Stimulated activated CD8-positive, alpha-beta memory T cell treated with anti-CD3 and anti-CD28 coated beads, Interleukin-12 subunit alpha, Interleukin-12 subunit beta, amount 100 ng/mL, for 4 hours (primary cell): ENCODE data around the gene VPS16.

Experiments
- DNase-seq: peaks from one replicate; pipeline ENCODE4 v3.0.0-alpha.2; 2020; ENCODE audit warnings: low read depth

The VPS16 gene

DNA sequence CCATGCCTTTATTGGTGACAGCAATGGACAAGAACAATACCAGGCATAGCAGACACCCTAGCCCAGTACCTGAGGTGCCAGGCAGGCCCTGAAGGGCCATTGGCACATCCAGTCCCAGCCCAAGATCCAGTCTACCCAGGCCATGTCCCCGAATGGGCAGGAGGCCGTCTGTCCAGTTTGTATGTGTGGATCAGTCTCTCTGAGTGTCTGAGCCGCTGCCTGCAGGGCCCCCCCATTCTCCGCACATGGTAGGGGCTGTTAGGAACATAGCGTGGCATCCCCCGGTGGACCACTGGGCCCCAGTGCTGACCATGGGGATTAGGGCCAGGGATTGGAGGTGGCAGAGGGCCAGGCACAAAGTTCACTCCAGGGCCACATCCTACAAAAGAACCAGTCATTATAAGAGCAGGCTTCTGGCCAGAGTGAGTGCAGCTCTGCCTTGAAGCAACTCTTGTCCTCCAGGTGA is 5.2 kb upstream of the VPS16 start:
- DNase-seq: no peak

DNA sequence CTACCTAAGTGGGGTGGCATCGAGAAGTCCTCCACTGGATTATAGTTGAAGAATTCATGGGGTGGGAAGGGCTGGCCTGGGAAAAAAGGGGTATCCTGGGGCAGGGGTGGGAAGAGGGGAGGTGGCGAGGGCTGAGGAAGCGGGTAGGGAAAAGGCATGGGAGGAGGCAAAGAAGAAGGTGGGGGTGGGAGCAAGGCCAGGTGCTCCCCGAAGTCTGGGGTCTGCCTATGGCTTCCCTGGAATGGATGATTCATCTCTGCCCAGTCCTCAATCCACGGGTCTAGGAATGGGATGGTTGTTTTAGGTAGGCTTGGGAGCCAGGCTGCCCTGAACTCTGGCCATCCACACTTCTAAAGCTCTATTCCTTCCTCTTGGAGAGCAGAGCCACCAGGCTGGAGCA is 4.5 kb upstream of the VPS16 start:
- DNase-seq: no peak

DNA sequence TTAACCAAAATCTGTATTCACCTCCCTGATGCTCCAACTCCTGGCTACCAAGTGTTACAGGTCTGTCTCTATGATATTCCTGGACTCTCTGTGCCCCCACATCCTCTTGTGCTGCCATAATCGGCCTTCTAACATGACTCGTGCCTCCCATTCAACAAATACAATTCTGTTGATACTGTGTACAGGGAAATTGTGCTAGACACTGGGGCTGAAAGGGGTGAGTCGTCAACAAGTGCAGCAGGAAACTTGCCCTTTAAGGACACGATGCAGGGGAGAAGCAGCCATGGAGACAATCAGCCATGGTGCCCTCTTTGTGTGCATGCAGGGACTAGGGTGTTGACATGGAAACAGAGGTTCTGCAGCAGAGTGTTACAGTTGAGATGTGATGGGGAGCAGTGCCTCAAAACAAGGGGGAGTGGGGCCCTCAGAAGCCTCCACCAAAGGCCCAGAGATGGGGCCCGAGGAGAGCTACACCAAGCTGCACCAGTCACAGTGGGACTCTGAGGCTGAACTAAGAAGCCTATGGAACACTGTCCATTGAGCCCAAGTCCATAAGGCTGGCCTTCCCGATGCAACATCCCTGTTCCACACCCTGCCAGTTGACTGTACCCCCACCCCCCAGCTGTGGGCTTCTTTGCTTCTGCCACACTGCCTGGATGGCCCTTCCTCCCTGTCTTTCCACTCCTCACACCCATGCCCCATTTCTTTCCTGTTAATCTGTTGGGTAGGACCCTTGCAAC is 3.2 kb upstream of the VPS16 start:
- no peak for DNase-seq

DNA sequence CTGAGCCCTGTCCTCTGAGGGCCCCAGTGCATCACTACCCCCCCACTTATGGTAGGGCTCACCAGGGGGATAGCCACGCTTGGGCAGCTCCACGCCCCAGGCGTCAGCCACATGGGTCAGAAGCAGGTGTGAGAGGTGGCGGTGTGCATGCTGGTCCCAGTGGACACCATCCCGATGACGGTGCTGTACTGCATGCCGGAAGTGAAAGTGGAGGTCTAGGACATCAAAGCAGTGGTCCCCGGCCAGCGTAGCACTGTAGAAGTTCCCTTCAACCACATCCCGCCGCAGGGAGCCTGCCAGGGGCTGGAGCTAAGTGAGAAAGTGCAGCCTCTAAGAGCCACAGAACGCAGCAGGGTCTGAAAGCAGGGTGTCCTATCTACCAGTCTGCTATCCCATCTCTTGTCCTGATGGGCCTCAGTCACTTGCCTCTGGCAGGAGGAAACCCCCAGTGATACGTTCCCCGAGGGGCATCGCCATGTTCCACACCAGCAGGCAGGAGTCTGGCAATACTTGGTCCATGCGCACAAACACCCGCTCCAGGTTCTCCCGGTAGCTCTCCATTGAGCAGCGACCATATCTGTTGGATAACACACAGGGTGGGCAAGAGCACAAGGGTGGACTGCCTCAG is 2.3 kb upstream of the VPS16 start:
- no peak for DNase-seq

DNA sequence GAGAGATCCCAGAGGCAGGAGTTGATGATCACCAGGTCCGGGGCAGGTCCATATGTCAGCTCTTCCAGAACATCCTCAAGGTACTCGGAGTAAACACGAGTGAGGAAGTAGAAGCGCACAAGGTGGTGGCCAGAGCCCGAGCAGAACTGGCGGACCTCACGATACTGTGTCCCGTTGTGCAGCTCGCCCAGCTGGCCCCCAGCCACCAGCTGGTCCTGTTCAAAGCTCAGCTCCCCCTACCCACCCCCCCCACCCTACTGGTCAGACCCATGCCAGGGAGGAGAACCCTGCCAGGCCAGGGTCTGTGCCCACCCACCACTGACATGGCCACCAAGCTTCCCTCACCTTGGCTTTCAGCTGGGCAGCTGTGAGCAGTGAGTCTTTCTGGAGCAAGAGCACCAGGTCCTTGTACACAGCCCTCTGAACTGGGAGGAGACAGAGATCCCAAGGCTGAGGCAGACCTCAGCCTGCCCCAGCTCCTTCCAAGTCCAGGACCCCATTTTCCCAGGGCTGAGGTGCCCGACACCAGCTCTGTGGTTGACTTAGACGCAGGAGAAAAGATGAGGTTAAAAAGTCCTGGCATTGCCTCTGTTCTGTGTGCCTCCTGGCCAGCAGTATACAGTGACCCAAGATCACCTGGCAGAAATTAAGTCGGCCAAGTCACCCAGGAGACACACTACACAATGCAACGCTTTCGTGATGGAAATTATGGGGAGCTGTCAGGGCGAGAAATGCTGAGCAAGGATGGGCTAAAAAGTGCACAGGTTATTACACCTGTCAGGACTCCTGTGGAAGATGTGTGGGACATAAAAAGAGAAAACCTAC is 1.5 kb upstream of the VPS16 start:
- DNase-seq: no peak

DNA sequence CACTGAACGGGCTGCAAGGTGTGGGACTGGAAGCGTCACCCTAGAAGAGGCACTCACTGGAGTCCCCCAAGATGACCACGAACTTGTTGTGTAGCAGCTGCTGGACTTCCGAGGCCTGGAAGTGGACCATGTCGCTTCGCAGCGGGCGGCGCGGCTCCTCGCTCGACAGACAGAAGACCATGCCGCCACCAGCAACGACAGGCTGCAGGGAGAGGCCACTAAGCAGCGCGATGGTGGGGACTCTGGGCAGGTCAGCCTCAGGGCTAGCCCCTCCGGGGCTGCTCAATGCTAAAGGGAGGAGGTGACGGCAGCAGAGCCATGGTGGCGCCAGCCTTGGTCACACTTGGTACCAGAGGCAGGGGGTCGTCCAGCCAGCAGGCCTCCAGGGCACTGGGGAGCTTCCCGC is 810 bp upstream of the VPS16 start:
- no peak for DNase-seq

DNA sequence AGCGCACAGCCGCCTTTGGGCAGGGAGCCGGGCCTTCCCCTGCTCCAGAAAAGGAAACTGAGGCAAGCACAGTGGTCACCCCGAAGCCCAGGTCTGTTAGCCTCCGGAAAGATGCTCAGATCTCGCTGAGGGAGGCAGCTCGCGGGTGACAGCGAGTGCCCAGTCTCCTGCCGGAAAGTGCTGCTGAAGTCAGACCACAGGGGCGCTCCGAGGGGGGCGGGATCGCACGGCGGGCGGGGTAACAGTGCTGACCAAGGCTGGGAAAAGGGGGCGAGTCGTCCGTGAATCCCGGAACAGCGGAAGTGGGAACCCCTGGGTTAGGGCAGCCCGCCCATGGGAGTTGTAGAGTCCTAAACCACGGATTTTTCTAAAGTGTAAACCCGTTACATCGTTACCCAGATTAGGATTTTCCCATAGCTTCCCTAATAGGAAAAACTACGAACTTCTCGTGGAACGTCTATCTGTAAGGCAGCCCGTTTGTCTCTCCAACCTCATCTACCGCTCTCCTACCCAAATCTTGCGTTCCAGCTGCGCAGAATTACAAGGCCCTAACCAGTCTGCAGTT is 504 bp downstream of the VPS16 start:
- no peak for DNase-seq

DNA sequence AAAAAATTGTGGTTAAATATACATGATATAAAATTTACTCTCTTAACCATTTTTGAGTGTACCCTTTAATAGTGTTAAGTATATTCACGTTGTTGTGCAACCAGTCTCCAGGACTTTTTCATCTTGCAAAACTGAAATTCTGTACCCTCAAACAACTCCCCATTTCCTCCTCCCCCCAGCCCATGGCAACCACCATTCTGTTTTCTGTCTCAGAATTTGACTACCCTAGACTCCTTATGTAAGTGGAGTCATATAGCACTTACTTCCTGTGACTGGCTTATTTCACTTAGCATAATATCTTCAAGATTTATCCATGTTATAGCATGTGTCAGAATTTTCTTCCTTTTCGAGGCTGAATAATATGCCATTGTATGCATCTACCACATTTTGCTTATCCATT is 5.1 kb downstream of the VPS16 start:
- DNase-seq: no peak

DNA sequence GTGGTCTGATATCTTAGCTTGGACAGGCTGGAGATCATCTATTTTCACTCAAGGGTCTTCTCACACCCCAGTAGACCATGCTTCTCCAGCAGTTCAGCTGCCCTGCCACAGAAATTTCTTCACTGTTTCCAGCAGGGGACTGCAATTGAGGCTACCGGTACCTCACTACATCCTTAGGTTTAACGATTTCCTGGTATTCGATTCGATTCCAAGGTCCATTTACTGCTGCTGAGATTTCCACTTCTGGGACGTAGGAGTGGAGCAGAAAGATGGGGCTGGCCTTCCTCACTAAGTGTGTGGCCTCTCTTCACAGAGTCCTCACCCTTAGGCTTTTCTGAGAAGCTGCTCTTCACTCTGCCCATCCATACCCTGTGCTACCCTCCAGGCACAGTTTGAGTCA is 6.2 kb downstream of the VPS16 start:
- no peak for DNase-seq

DNA sequence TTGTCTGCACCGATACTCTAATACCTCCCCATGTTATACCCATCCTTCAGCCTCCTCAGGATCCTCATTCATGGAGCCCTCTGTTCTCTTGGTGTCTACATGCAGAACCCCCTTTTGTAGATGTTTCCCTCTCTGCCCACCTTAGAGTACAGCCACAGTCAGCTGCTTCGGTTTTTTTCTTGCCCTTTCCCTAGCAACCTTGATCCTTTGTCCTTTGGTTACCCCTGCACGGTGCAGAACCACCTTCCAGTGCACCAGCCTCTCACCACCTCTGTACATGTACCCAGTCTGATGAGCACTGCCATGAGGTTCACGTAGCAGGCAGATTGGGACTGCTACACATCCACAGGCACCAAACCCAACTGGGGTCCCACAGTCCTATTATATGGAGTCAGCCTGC is 7.3 kb downstream of the VPS16 start:
- DNase-seq: no peak

DNA sequence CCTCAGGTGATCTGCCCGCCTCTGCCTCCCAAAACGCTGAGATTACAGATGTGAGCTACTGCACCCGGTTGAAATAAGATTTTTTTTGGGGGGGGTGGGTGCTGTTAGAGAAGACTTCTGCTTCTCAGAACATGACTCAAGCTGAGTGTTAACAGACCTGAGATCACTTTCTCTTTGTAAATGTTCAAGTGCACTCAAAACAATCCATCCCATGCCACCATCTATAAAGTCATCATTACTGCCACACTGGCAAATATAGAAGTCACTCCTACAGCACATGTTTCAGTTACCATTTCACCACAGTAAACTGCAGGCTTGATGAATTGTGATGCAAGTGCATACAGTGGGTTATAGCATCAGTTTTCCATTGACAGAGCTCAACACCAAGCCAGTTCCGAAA is 9.0 kb downstream of the VPS16 start:
- DNase-seq: no peak

DNA sequence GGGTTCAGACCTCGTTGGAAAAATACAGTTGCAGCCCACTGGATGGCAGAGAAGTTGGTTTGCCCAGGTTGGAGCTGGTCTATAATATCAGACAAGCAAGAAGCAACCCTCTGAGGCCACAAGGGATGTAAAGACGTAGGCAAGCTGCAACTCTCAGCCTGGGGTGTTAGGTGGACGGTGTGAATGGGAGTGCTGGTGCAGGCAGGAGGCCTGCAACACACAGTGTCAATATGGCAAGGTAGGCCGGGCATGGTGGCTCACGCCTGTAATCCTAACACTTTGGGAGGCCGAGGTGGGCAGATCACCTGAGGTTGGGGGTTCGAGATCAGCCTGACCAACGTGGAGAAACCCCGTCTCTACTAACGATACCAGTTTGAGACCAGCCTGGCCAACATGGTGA is 10.5 kb downstream of the VPS16 start:
- DNase-seq: no peak

DNA sequence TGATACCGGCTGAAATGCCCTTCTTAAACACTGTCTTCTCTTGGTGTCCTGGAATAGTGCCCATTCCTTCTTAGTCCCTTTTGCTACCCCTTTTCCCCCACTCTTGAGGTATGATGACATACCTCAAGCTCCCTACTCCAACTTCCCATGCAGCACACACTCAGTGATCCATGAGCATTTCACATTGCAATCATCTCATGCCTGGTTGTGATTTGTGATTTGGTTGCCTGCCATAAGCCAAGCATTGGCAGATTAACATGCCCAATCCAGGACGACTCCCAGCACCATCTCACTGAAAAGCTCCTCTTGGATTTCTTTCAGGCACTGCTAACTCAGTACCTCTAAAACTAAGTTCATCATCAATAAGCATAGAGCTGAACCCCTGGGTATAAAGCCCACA is 18.0 kb downstream of the VPS16 start:
- DNase-seq: no peak

DNA sequence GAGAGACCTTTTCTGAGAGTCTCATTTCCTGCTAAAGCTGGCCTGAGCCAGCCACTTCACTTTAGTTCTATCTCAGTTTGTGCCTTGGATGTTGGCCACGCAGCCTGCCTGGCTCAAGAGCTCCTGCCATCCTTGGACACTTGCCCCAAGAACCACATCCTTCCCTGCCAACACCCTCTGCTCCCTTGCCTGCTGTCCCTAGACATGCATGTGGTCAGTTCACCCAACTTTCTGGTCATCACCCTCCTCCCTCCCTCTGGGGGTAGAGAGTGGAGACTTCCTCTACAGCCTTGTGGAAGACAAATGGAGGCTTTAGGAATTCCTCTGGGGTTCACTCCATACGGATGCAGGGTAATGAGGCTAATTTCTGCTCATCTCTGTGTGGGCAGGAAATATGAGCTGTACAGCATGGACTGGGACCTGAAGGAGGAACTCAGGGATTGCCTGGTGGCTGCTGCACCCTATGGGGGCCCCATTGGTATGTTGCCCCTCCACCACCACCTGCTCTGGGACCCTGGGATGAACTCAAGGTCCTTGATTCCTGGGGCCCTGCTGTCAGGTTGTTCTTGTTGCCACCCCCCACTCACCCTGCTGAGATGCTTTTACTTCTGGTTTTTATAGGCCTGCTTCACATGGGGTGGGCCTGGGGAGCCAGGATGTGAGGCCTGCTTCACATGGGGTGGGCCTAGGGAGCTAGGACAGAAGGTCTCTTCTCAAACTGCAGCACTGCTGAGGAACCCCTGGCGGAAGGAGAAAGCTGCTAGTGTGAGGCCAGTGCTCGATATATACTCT is 19.0 kb downstream of the VPS16 start:
- no peak for DNase-seq

DNA sequence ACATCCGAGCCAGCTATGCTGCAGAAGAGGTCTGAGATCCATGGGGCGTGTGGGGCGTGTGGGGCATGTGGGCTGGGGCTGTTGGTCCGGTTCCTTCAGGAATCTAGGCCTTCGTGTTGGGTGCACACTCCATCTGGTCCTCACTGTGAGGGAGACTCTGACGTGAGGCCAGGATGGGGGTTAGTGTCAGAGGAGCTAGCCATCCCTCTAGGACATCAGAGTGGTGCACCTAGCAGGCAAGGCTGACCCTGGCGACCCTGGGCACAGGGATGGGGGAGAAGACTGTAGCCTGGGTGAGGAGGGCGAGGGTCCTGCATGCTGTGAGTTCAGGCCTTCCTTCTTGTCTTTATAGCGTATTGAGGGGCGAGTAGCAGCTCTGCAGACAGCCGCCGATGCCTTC is 24.1 kb downstream of the VPS16 start:
- DNase-seq: no peak

DNA sequence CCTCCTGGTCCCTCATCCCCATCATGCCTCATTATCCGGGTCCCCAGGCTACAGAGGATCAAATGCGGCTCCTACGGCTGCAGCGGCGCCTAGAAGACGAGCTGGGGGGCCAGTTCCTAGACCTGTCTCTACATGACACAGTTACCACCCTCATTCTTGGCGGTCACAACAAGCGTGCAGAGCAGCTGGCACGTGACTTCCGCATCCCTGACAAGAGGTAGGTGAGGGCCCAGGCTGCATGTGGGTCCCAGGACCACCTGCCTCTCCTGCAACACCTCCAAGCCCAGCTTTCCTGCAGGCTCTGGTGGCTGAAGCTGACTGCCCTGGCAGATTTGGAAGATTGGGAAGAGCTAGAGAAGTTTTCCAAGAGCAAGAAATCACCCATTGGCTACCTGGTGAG is 24.6 kb downstream of the VPS16 start:
- no peak for DNase-seq

DNA sequence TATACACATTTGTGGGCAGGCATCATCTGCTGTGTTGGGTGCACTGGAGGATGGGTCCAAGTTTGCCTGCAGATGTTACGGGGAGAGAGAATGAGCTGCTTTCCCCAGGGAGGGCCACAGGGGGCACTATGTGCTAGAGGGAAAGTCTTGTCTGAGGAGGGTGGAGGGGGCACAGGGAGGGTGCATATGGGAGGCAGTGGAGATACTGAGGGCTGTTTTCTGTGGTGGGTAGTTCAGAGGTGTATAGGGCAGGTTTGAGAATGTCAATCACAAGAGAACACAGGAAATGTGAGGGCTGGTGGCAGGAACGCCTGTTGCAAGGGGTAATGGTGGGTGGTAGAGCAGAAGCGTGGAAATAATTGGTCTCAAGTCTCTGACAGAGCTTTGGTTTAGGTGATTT is 25.1 kb downstream of the VPS16 start:
- no peak for DNase-seq

DNA sequence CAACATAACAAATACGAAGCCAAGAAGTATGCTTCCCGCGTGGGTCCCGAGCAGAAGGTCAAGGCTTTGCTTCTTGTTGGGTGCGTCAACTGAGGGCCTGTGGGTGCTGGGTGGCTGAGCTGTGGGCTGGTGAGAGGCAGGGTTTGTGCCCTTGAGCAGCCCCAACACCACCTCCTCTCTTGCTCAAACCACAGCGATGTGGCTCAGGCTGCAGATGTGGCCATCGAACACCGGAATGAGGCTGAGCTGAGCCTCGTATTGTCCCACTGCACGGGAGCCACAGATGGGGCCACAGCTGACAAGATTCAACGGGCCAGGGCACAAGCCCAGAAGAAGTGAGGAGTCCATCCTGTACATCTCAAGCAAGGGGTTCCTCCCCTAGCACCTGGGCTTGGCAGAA is 25.7 kb downstream of the VPS16 start:
- DNase-seq: no peak

DNA sequence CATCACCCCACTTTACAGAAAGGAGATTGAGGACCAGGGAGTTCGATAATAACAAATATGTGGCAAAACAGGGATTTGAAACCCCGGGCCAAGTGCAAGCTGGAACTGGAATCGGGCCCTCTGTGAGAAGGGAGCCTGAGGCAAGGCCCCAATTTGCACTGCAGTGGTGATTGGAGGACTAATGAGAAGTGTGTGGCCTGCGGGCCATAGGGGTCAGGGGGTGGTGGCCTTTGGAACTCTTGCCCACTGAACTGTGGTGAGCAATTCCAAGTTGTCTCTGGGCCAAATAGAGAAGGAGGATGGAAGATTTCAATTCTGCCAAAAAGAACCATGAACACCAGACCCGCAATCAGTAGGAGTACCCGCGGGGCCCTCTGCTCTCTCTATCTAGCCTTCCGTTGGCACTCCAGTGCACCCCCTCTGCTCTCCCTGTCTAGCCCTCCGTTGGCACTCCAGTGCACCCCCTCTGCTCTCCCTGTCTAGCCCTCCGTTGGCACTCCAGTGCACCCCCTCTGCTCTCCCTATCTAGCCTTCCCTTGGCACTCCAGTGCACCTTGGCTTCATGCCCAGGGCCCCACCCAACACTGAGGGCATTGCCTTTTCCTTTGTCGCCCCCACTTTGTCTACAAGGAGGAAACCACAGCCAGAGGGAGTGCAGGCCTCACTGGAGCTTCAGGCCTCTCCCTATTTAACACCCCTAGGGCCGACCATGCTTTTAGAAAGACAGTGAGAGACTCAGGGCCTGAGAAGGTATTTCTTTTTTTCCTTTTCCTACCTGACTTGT is 26.7 kb downstream of the VPS16 start:
- DNase-seq: no peak

DNA sequence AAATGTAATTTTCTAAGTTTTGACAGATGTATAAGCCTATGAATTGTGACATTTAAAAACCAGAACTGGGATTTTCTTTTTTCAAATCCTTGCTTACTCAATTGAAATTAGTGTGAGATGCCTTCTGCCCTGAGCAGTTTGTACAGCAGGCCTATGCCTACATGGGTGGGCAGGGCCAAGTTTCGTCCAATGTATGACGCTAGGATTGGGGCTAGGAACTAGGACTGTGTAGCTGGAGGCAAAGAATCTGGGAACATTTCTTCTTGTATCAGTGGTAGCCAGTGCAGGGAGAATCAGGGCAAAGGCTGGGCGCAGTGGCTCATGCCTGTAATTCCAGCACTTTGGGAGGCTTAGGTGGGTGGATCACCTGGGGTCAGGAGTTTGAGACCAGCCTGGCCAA is 28.8 kb downstream of the VPS16 start:
- no peak for DNase-seq

DNA sequence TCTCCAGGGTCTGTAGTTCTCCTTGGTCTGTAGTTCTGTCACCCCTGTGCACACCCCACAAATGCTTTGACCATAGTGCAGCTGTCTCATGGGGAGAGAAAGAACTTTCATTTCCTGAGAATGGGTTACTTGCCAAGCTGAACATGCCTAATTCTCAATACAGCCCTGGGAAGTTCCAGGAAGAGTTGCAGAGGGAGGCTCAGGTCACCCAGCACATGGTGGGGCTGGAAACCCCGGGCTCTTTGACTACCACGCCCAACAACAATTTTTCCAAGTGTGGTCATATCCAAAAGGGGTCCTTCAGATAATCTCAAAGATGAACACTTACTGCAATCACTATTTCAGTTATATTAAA is 30.5 kb downstream of the VPS16 start:
- no peak for DNase-seq
